ENCODE results near the gene SLC35F5.
A peak's percentile ranks its signal among the peaks of the same experiment; 100 is the strongest.
"Not testable (repeated sequence)": the region's sequence is repeated elsewhere in the genome, so short reads cannot be mapped to it uniquely, and the experiment has no call there.

Gene SLC35F5, protein sequence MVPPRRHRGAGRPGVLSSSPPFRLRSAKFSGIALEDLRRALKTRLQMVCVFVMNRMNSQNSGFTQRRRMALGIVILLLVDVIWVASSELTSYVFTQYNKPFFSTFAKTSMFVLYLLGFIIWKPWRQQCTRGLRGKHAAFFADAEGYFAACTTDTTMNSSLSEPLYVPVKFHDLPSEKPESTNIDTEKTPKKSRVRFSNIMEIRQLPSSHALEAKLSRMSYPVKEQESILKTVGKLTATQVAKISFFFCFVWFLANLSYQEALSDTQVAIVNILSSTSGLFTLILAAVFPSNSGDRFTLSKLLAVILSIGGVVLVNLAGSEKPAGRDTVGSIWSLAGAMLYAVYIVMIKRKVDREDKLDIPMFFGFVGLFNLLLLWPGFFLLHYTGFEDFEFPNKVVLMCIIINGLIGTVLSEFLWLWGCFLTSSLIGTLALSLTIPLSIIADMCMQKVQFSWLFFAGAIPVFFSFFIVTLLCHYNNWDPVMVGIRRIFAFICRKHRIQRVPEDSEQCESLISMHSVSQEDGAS

DNA sequence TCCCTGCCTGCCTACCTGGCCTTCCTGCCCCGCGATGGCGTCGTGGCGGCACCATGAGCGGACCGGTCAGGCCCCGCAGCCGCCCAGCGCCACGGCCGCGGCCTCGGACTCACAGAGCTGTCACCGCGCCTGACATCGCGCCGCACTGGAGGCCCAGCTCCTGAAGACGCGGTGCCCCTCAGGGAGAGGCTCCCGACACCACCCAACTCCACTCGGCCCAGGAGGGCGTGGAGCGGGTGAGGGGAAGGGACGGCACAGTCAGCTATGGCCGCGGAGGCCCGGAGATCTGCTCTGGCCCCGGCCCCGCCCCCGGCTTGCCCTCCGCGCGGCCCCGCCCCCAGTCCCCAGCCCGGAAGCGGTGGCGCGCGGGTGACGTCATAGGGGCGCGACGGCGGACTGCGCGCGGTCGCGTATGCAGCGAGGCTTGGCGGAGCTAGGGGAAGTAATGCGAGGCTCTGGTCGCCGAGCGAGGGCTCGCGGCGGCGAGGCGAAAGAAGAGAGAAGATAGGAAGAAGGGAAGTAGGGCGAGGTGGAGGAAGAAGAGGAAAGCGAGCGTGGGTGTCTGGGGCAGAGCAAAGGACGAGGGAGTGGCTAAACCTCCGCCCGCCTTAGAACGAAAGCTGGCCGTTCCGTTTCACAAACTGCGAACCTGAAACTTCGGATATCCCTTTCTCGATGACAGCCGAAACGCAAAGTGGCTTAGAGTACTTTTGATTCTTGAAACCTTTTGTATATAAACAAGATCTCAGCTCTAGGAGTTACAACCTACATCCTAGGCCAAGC lies at the start of gene SLC35F5:
TSS of gene SLC35F5 (minus strand) at position 288 of the 783 bp plus-strand sequence. CDS start at position 55, 233 bp downstream.
- DNase-seq (ENCODE audit: low read depth, low spot score), result peak; percentile 84

DNA sequence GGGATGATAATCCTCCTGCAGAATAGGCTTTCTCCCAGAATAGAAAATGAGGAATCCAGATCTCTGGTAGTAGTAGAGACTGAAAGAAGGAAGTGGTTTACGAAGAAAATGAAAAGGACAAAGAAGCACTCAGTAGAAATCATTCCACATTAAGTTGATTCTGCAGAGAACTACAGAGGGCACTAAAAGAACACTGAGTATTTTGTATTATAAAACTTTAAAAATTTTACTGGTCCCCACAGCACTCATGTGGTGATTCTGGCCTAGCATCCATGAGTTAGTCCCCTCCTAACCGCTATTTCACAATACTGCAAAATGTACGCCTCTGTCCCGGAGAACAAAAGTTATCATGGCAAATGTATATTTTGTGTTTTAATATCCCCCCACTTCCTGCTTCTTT lies 42.9 kb upstream of the SLC35F5 start:
- DNase-seq (ENCODE audit: low read depth, low spot score), result no peak

- DNase-seq (ENCODE audit: low read depth, low spot score), result no peak
These were observed 40.8 kb upstream of the SLC35F5 start for GRCh38 chr2:113797237-113797636.

DNA sequence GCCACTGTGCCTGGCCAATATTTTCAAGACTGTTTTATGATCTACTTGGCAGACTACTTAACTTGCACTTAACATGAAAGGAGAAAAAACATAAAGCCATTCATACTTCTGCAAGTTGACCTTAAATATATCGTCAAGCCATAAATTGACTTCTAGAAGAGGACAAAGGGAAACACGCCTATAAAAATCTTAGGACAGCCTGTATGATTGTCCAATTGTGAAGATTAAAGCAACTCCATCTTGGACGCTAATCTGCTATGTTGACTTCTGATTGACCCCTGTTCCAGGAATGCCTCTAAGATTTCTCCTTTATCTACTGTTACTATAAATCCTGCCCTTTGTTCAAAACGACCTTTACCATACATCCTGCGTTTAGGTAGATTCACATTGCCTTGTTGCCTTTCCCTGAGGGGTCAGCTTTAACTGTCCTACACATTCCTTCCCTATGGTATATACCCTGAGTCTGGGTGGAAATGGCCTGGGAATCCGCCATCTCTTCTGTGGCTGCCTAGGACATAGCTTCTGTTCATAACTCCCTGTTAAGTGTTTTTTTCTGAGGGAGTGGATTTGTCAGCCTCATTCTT lies 40.2 kb upstream of the SLC35F5 start:
- DNase-seq (ENCODE audit: low read depth, low spot score), result no peak

GRCh38 chr2:113795405-113795920 lies 39.0 kb upstream of the SLC35F5 start:
- no peak for DNase-seq (ENCODE audit: low read depth, low spot score)

DNA sequence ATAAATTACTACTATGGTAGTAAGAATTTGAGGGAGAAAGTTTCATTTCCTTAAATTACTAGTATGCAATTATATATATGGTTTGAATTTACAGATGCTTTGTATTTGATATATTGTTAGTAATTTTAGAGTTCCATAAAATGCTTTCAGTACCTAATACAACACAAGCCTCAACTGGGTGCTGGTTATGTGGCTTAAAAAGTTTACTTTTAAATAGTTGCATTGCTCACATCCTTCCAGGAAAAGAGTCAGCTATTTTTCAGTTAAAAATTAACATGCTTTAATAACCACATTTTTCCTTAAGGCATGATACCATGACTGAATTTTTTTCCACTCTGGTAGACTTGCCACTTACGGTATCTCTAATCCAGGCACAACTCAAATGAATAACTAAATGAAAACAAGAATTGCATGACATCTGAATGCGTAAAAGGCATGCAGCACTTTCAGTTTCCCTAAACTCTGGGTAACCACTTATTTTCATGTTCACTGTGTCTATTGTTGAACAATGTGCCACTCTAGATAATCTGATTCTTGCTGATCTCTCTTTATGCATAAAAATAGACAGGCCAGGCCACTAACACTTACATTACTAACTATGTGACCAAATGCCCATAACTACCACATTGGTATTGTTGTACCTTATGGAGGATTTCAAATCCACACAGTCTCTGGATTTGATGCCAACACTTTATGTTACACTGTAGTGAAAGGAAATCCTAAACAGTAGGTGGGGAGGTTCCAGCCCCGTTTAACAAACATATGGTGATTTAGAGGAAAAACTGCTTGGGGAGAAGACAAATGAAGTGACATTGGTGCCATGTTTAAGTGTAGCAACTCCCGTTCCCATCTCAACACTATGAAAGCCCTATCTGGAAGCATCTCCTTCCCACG lies 35.5 kb upstream of the SLC35F5 start:
- DNase-seq (ENCODE audit: low read depth, low spot score), result no peak

DNA sequence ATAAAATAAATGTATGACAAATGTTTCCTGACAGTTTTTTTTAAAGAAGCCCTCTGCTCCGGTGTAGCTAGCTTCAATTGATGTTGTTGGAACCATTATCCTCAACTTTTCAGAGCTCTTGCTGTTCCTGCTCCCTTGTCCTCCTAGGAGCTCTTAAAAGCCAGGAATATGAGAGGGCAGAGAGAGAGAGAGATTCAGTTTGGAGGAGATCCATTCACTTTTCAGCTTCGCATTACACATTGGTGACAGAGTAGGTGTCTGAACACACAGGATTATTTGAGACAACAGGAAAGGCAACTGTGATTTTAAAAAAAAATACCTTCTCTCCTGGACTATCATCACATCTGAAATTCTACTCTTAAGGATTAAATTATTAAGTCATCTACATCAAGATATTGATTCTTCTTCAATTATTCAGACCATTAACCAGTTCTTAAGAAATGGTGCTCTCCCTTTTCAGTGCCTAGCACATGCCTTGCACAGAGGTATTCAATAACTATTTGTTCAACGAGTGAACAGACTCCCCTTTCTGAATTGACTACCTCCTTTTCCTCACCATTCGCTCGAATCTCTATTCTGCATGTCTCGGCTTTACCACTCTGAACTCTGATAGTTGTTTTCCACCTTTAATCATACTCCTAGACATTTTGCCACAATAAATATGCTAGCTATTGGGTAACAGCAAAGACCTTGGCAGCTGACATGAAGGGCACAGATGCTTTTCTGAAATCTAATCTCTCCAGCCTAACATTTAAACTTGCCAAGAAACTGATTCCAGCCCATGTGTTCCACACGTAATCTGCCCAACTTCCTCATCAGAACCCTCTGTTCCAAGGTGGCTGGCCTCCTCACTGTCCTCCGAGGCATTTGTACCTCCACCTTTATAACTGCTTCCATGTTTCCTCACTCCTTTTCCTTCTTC lies 28.6 kb upstream of the SLC35F5 start:
- no peak for DNase-seq (ENCODE audit: low read depth, low spot score)

GRCh38 chr2:113780472-113780871 lies 24.0 kb upstream of the SLC35F5 start:
- DNase-seq (ENCODE audit: low read depth, low spot score), result no peak

GRCh38 chr2:113777371-113777770 lies 20.9 kb upstream of the SLC35F5 start:
- DNase-seq (ENCODE audit: low read depth, low spot score), result no peak

DNA sequence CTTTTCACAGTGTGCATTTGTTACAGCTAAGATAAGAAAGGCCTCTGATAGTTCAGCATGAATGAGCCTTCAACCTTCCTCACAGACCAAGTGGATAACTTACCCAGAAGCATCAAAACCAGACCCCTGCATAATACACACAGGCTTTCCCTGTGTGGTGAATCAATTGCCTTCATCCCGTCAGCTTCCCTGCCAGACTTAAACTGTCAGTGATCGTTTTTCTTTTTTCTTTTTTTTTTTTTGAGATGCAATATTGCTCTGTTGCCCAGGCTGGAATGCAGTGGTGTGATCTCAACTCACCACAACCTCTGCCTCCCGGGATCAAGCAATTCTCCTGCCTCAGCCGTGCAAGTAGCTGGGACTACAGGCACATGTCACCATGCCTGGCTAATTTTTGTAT lies 20.5 kb upstream of the SLC35F5 start:
- no peak for DNase-seq (ENCODE audit: low read depth, low spot score)

DNA sequence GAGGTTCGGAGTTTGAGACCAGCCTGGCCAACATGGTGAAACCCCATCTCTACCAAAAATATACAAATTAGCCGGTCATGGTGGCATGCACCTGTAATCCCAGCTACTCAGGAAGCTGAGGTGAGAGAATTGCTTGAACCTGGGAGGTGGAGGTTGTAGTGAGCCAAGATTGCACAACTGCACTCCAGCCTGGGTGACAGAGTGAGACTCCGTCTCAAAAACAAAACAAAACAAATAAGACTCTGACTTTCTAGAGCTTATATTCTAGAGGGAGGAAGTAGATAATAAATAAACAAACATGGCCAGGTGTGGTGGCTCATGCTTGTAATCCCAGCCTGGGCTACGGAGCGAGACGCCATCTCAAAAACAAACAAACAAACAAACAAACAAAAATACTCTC lies 18.2 kb upstream of the SLC35F5 start:
- not testable (repeated sequence) for DNase-seq (ENCODE audit: low read depth, low spot score)

- DNase-seq (ENCODE audit: low read depth, low spot score), result no peak
These were observed 14.5 kb upstream of the SLC35F5 start for GRCh38 chr2:113770929-113771328.

DNA sequence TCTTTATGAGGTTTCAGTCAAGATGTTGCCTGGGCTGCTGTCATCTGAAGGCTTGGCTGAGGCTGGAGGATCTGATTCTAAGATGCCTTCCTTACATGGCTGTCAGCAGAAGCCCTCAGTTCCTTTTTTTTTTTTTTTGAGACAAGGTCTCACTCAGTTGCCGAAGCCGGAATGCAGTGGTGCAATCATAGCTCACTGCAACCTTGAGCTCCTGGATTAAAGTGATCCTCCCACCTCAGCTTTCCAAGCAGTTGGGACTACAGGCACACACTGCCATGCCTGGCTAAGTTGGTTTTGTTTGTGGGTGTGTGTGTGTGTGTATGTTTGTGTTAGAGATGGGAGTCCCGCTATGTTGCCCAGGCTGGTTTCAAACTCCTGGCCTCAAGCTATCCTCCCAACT lies 13.1 kb upstream of the SLC35F5 start:
- no peak for DNase-seq (ENCODE audit: low read depth, low spot score)

GRCh38 chr2:113768770-113769169 lies 12.3 kb upstream of the SLC35F5 start:
- no peak for DNase-seq (ENCODE audit: low read depth, low spot score)

GRCh38 chr2:113767811-113768460 lies 11.5 kb upstream of the SLC35F5 start:
- DNase-seq (ENCODE audit: low read depth, low spot score), result no peak

DNA sequence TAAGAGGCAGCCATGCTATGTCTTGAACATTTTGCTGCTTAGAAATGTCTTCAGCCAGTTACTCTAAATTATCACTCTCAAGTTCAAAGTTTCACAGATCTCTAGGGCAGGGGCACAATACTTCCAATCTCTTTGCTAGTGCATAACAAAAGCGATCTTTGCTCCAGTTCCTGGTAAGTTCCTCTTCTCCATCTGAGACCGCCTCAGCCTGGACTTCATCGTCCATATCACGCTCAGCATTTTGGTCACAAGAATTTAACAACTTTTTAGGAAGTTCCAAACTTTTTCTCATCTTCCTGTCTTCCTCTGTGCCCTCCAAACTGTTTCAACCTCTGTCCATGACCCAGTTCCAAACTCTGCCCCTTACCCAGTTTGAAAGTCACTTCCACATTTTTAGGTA lies 8.8 kb upstream of the SLC35F5 start:
- DNase-seq (ENCODE audit: low read depth, low spot score), result no peak

GRCh38 chr2:113762377-113763118 lies 6.1 kb upstream of the SLC35F5 start:
- no peak for DNase-seq (ENCODE audit: low read depth, low spot score)

- no peak for DNase-seq (ENCODE audit: low read depth, low spot score)
These were observed 4.0 kb upstream of the SLC35F5 start for GRCh38 chr2:113760400-113760799.
